ENCODE results near the gene ZNF853. TPM values are rescaled to one million over a fixed set of nuclear protein-coding genes. Genes with fewer than 3 reads are reported as not detected.

Gene ZNF853
- total and polyA plus RNA-seq, 2 of the 8 experiments (the other 6 are each of a cell fraction or from before 2014, with no cell fraction given), result 4.3 to 5.7 TPM

DNA sequence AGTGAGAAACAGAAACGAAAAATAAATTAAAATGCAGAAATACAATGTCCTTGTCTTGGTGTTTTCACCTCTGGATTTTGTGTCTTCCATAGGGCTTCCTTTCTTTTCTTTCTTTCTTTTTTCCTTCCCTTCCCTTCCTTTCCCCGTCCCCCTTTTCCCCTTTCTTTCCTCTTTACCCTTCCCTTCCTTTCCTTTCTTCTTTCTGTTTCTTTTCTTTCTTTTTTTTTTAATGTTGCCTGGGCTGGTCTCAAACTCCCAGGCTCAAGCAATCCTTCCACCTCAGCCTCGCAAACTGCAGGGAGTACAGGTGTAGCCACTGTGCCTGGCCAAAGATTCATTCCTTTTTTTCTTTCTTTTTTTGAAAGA, 8.8 kb downstream of the ZNF853 start:
- no peak overlapping the region for H3K4ac ChIP-seq (replicated peaks; ENCODE audit: insufficient read length, low read depth, low read length)
- ChIA-PET POLR2A (ENCODE audit: partially characterized antibody) (no interaction called here), CTCF (ENCODE audit: partially characterized antibody) (no interaction called here)
- H4K91ac ChIP-seq (replicated peaks; ENCODE audit: insufficient read length, low read length), result no peak overlapping the region
- no peak overlapping the region for H2BK15ac ChIP-seq (ENCODE audit: low read length)
- no peak overlapping the region for H3K27ac ChIP-seq (ENCODE audit: low read depth, low read length)
- H3K56ac ChIP-seq (replicated peaks; ENCODE audit: insufficient read length, low read depth, low read length), result no peak overlapping the region
- no peaks in the 10 kb centered on the region for H3K79me2 ChIP-seq (ENCODE audit: control insufficient read depth in 1 of 2, insufficient read depth in 2 of 2, low read length in 2 of 2)
- no peak overlapping the region for H3K23ac ChIP-seq (ENCODE audit: insufficient read length)
- no peaks in the 10 kb centered on the region for H3K27me3 ChIP-seq (replicated peaks in 1 of 4; ENCODE audit: control insufficient read depth in 3 of 4, extremely low read depth in 1 of 4, insufficient read depth in 3 of 4, low read length in 3 of 4)
- peaks cover 3 to 5% of the 10 kb centered on the region in 2 experiments for H4K20me1 ChIP-seq (replicated peaks in 1 of 2; ENCODE audit: control insufficient read depth in 1 of 2, insufficient read depth in 2 of 2, low read length in 2 of 2)
- H2BK12ac ChIP-seq (ENCODE audit: low read depth, low read length), result no peak overlapping the region
- no peak overlapping the region for H3K14ac ChIP-seq (ENCODE audit: insufficient read length)
- H3K4me1 ChIP-seq (replicated peaks in 1 of 4; ENCODE audit: control insufficient read depth in 3 of 4, insufficient read depth in 4 of 4, low read length in 3 of 4), result no peaks in the 10 kb centered on the region
- no peak overlapping the region for H2BK120ac ChIP-seq (replicated peaks; ENCODE audit: low read depth, low read length)
- H3K4me3 ChIP-seq (ENCODE audit: extremely low read depth in 1 of 4, insufficient read depth in 2 of 4, low read depth in 3 of 4, low read length in 4 of 4), result no peak overlapping the region
- 83% methylated on average over 3 of the region's 3 CpGs; no CpG with 5 or more reads in 1 of the 2 experiments for WGBS, 2 experiments (ENCODE audit: extremely low coverage in 1 of 2, insufficient coverage in 1 of 2, insufficient read length in 1 of 2, insufficient replicate concordance in 2 of 2, low coverage in 1 of 2, low lambda C conversion rate in 2 of 2, missing lambda C conversion rate in 1 of 2)
- H3K23me2 ChIP-seq (ENCODE audit: low read depth, low read length), result no peaks in the 10 kb centered on the region
- DNase-seq (ENCODE audit: low read depth in 1 of 2, low spot score in 2 of 2) (no peak), FAIRE-seq (no peak)
- H2BK5ac ChIP-seq (ENCODE audit: low read depth, low read length), result no peak overlapping the region
- H3K36me3 ChIP-seq (ENCODE audit: control insufficient read depth in 2 of 4, insufficient read depth in 4 of 4, low read length in 3 of 4), result peaks cover 2 to 21% (median 6%) of the 10 kb centered on the region in 4 experiments; a peak in 4 of 8 replicates
- no peak overlapping the region for H3K9ac ChIP-seq (replicated peaks in 1 of 4; ENCODE audit: extremely low read depth in 1 of 4, low read depth in 3 of 4, low read length in 3 of 4)
- H3K9me3 ChIP-seq (ENCODE audit: insufficient read depth in 2 of 2, low read depth in 1 of 2, low read length in 1 of 2), result no peaks in the 10 kb centered on the region; a peak in 1 of 4 replicates
- no peak overlapping the region for H2AFZ ChIP-seq (ENCODE audit: low read length)
- TF ChIP-seq KDM1A (IDR thresholded peaks at IDR 0.05; ENCODE audit: borderline replicate concordance, low read length) (no peak), RAD21 (IDR thresholded peaks at IDR 0.05 in 1 of 2, conservative IDR thresholded peaks at IDR 0.05 in 1 of 2; ENCODE audit: low read depth in 2 of 2, low read length in 2 of 2) (no peak)
- peaks cover 2% of the 10 kb centered on the region; the same call in 1 of the 2 replicates for H3K79me1 ChIP-seq (ENCODE audit: low read depth, low read length)
- no peak overlapping the region for H2BK20ac ChIP-seq (ENCODE audit: low read length)
- no peak overlapping the region for H4K5ac ChIP-seq (ENCODE audit: insufficient read length, low read depth, low read length)
- H2AK5ac ChIP-seq (ENCODE audit: low read depth, low read length), result no peak overlapping the region
- no peak overlapping the region for H3K18ac ChIP-seq (ENCODE audit: extremely low read depth, low read length)
- H4K8ac ChIP-seq (ENCODE audit: extremely low read depth, insufficient read depth, low read length), result no peak overlapping the region
- H3K4me2 ChIP-seq (ENCODE audit: insufficient read depth in 1 of 2, low read depth in 2 of 2, low read length in 2 of 2), result no peak overlapping the region
